Fibroblast of lung (primary cell): ENCODE data around the gene ITPKA.

Experiments used
- EZH2 ChIP-seq: IDR thresholded peaks from 2 replicates; pipeline ENCODE4 v1.5.1; 2012; ENCODE audit warnings: low read length, control low read depth, mild to moderate bottlenecking; ENCODE audit errors: missing control alignments
- TF ChIP-seq, protein P1 (sequence below), 2 donors: IDR thresholded peaks in 1 of 2; conservative IDR thresholded peaks in 1 of 2; 1 replicate in 1 of 2; 2 replicates in 1 of 2; pipeline ENCODE4 v1.5.1; 2011 to 2012; ENCODE audit warnings: low read length in 2 of 2, control low read depth in 1 of 2, inconsistent platforms in 1 of 2, low read depth in 1 of 2, mild to moderate bottlenecking in 1 of 2

DNA sequence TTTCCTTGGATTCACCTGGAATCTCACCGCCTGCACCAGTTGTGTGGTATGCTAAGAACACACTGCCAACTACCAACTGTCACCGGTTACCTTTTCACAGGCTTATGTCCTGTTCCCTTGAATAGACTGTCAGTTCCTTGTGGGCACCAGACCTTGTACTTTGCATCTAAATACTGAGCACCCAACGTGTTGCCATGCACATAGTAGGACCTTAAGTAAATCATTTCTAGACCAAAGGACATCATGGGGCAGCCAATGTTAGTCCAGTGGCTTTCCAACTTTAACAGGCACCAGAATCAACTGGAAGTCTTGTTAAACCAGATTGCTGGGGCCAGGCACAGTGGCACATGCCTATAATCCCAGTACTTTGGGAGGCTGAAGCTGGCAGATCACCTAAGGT, 51.5 kb downstream of the ITPKA start:
- TF ChIP-seq, protein P1, sequence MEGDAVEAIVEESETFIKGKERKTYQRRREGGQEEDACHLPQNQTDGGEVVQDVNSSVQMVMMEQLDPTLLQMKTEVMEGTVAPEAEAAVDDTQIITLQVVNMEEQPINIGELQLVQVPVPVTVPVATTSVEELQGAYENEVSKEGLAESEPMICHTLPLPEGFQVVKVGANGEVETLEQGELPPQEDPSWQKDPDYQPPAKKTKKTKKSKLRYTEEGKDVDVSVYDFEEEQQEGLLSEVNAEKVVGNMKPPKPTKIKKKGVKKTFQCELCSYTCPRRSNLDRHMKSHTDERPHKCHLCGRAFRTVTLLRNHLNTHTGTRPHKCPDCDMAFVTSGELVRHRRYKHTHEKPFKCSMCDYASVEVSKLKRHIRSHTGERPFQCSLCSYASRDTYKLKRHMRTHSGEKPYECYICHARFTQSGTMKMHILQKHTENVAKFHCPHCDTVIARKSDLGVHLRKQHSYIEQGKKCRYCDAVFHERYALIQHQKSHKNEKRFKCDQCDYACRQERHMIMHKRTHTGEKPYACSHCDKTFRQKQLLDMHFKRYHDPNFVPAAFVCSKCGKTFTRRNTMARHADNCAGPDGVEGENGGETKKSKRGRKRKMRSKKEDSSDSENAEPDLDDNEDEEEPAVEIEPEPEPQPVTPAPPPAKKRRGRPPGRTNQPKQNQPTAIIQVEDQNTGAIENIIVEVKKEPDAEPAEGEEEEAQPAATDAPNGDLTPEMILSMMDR (conservative IDR thresholded peaks at IDR 0.05 in 1 of 2, IDR thresholded peaks at IDR 0.05 in 1 of 2; ENCODE audit: low read depth in 1 of 2, low read length in 2 of 2) = no peak
- TF ChIP-seq EZH2 = no peak
